HG03045 (cell line): ENCODE results near the gene ERP27.

Experiments used
- ATAC-seq: cut with Tn5 transposase; IDR thresholded peaks from one replicate; pipeline ENCODE4 v1.9.1; 2021; ENCODE audit warnings: mild to moderate bottlenecking, moderate library complexity; ENCODE audit not compliant: unreplicated experiment

ERP27 gene

GRCh38 chr12:14959916-14960496, 21.7 kb upstream of the ERP27 start:
- ATAC-seq, result no peak

GRCh38 chr12:14959463-14959862, 21.1 kb upstream of the ERP27 start:
- ATAC-seq, result no peak

GRCh38 chr12:14959126-14959440, 20.7 kb upstream of the ERP27 start:
- ATAC-seq, result no peak

GRCh38 chr12:14958361-14959125, 20.2 kb upstream of the ERP27 start:
- ATAC-seq, result no peak

GRCh38 chr12:14957551-14958168, 19.3 kb upstream of the ERP27 start:
- no peak for ATAC-seq

- ATAC-seq, result no peak
These were observed 18.6 kb upstream of the ERP27 start for GRCh38 chr12:14956905-14957304.

- ATAC-seq, result no peak
These were observed 17.9 kb upstream of the ERP27 start for GRCh38 chr12:14956024-14956891.

GRCh38 chr12:14954269-14954668, 15.9 kb upstream of the ERP27 start:
- no peak for ATAC-seq

GRCh38 chr12:14953752-14954151, 15.4 kb upstream of the ERP27 start:
- no peak for ATAC-seq

GRCh38 chr12:14952299-14952921, 14.1 kb upstream of the ERP27 start:
- ATAC-seq, result peak; percentile 58

- no peak for ATAC-seq
These were observed 13.5 kb upstream of the ERP27 start for GRCh38 chr12:14951851-14952250.

- ATAC-seq, result no peak
These were observed 12.8 kb upstream of the ERP27 start for GRCh38 chr12:14950982-14951746.

- no peak for ATAC-seq
These were observed 12.1 kb upstream of the ERP27 start for GRCh38 chr12:14950421-14950820.

- no peak for ATAC-seq
These were observed 11.3 kb upstream of the ERP27 start for GRCh38 chr12:14949631-14950030.

GRCh38 chr12:14948672-14949071, 10.3 kb upstream of the ERP27 start:
- peak; percentile 93 for ATAC-seq

- no peak for ATAC-seq
These were observed 8.5 kb upstream of the ERP27 start for GRCh38 chr12:14946861-14947260.

GRCh38 chr12:14946162-14946561, 7.8 kb upstream of the ERP27 start:
- no peak for ATAC-seq

GRCh38 chr12:14942196-14942931, 4.0 kb upstream of the ERP27 start:
- no peak for ATAC-seq

GRCh38 chr12:14941369-14941768, 3.0 kb upstream of the ERP27 start:
- no peak for ATAC-seq

- ATAC-seq, result no peak
These were observed 648 bp downstream of the ERP27 start for GRCh38 chr12:14937689-14938088.
